NB4 (cell line): ENCODE results near the gene SFTA2.
"Not testable (repeated sequence)": the region's sequence is repeated elsewhere in the genome, so short reads cannot be mapped to it uniquely, and the experiment has no call there.

ENCODE experiments used
- DNase-seq: peaks from one replicate; pipeline ENCODE4 v3.0.0; 2010; ENCODE audit warnings: low read depth
- H3K4me3 ChIP-seq: one replicate; pipeline ENCODE4 v1.5.1; 2011; ENCODE audit warnings: mild to moderate bottlenecking, low read depth, low read length, moderate library complexity
- CTCF ChIP-seq: IDR thresholded peaks from one replicate; pipeline ENCODE4 v1.5.1; 2012; ENCODE audit warnings: low read depth, low read length
- MAX ChIP-seq: IDR thresholded peaks from 2 replicates; pipeline ENCODE4 v1.6.1; 2011; ENCODE audit warnings: low read depth, low read length
- MYC ChIP-seq: IDR thresholded peaks from 2 replicates; pipeline ENCODE4 v1.6.1; 2011; ENCODE audit warnings: low read depth, low read length
- POLR2A ChIP-seq: IDR thresholded peaks from 2 replicates; pipeline ENCODE4 v1.6.1; 2011; ENCODE audit warnings: mild to moderate bottlenecking; ENCODE audit not compliant: insufficient read length; ENCODE audit errors: extremely low read depth

SFTA2 gene

GRCh38 chr6:30970946-30971345, 39.0 kb upstream of the SFTA2 start:
- TF ChIP-seq POLR2A (no peak), MYC (no peak), CTCF (no peak), MAX (no peak)
- no peak for DNase-seq

GRCh38 chr6:30969171-30969570, 37.2 kb upstream of the SFTA2 start:
- not testable (repeated sequence) for H3K4me3 ChIP-seq, DNase-seq

More at GRCh38 chr6:30970946-30971345, 39.0 kb upstream of the SFTA2 start:
- H3K4me3 ChIP-seq = no peak overlapping the region

- H3K4me3 ChIP-seq = no peak overlapping the region
- TF ChIP-seq POLR2A (no peak), MYC (no peak), CTCF (no peak), MAX (no peak)
- no peak for DNase-seq
These were observed 34.2 kb upstream of the SFTA2 start for GRCh38 chr6:30966154-30966553.

GRCh38 chr6:30965140-30965601, 33.2 kb upstream of the SFTA2 start:
- no peak overlapping the region for H3K4me3 ChIP-seq
- DNase-seq = no peak
- TF ChIP-seq CTCF (no peak), MYC (no peak), MAX (no peak), POLR2A (no peak)

- no peak overlapping the region for H3K4me3 ChIP-seq
- TF ChIP-seq CTCF (no peak), MYC (no peak), POLR2A (no peak), MAX (no peak)
- peak; percentile 40 for DNase-seq
These were observed 32.1 kb upstream of the SFTA2 start for GRCh38 chr6:30964075-30964474.

GRCh38 chr6:30963641-30964040, 31.7 kb upstream of the SFTA2 start:
- no peak for DNase-seq
- H3K4me3 ChIP-seq = no peak overlapping the region
- TF ChIP-seq MAX = no peak
- TF ChIP-seq MYC = no peak
- no peak for TF ChIP-seq POLR2A
- no peak for TF ChIP-seq CTCF
